PC-3 (cell line): ENCODE data around the gene FRAT1. TPM values are rescaled to one million over a fixed set of nuclear protein-coding genes. Genes with fewer than 3 reads are reported as not detected.

Source experiments
- ATAC-seq: fragments of 200-7000 bp; cut with Tn5 transposase; 2 replicates; pipeline ENCODE4 v1.9.1; 2020; ENCODE audit warnings: mild to moderate bottlenecking, moderate library complexity
- BruUV-seq: library from RNA; stranded (reverse); fragments of 400-500 nt; replicated peaks from 2 replicates; lab custom pipeline; 2021; lab: Mats Ljungman, UMichigan
- CTCF ChIA-PET: fragments of 300-600 bp; sonication (Branson Sonifier 250); formaldehyde crosslinking; loops from one replicate; lab custom pipeline; 2022; ENCODE audit warnings: antibody characterized with exemption; lab: Charles Lee
- POLR2A ChIA-PET: fragments of 300-600 bp; sonication (Branson Sonifier 250); formaldehyde crosslinking; loops from one replicate; lab custom pipeline; 2022; ENCODE audit warnings: antibody characterized with exemption; ENCODE audit not compliant: unreplicated experiment; lab: Charles Lee
- DNase-seq: peaks from one replicate; pipeline ENCODE4 v3.0.0-alpha.2; 2015
- H2AFZ ChIP-seq: fragments of 300-600 bp; sonication (generic); 2 replicates; pipeline ENCODE4 v1.6.0; 2016; ENCODE audit warnings: antibody characterized with exemption, low read length
- H3F3A ChIP-seq: fragments of 300-600 bp; sonication (generic); one replicate; pipeline ENCODE4 v1.6.0; 2017; ENCODE audit warnings: antibody characterized with exemption, low read length, control low read depth, mild to moderate bottlenecking; ENCODE audit not compliant: unreplicated experiment
- H3K27ac ChIP-seq: fragments of 300-600 bp; sonication (generic); 2 replicates; pipeline ENCODE4 v1.5.1; 2016; ENCODE audit warnings: mild to moderate bottlenecking, low read length
- H3K27me3 ChIP-seq: fragments of 300-600 bp; sonication (generic); 2 replicates; pipeline ENCODE4 v1.6.1; 2016; ENCODE audit warnings: low read length, mixed read lengths
- H3K36me3 ChIP-seq: fragments of 300-600 bp; sonication (generic); 2 replicates; pipeline ENCODE4 v1.6.1; 2016; ENCODE audit warnings: low read depth, mixed run types, low read length, mixed read lengths
- H3K4me1 ChIP-seq: fragments of 300-600 bp; sonication (generic); 2 replicates; pipeline ENCODE4 v1.5.1; 2016; ENCODE audit warnings: low read length; ENCODE audit not compliant: insufficient read depth
- H3K4me2 ChIP-seq: fragments of 300-600 bp; sonication (generic); 2 replicates; pipeline ENCODE4 v1.6.0; 2016; ENCODE audit warnings: low read length
- H3K4me3 ChIP-seq: fragments of 300-600 bp; sonication (generic); 2 replicates; pipeline ENCODE4 v1.5.1; 2016; ENCODE audit warnings: mild to moderate bottlenecking, low read length, mixed read lengths
- H3K79me2 ChIP-seq: fragments of 300-600 bp; sonication (generic); 2 replicates; pipeline ENCODE4 v1.6.1; 2017; ENCODE audit warnings: low read length, mixed read lengths
- H3K9ac ChIP-seq: fragments of 300-600 bp; sonication (generic); 2 replicates; pipeline ENCODE4 v1.6.0; 2016; ENCODE audit warnings: mild to moderate bottlenecking, low read length
- H3K9me2 ChIP-seq: fragments of 300-600 bp; sonication (generic); replicated peaks from 2 replicates; pipeline ENCODE4 v1.6.1; 2016; ENCODE audit warnings: mixed run types, low read length, mixed read lengths
- H3K9me3 ChIP-seq: fragments of 300-600 bp; sonication (generic); 2 replicates; pipeline ENCODE4 v1.6.1; 2016; ENCODE audit warnings: low read length, mixed read lengths
- H4K20me1 ChIP-seq: fragments of 300-600 bp; sonication (generic); 2 replicates; pipeline ENCODE4 v1.6.1; 2016; ENCODE audit warnings: low read length, mixed read lengths
- EZH2 ChIP-seq: fragments of 300-600 bp; sonication (generic); IDR thresholded peaks from one replicate; pipeline ENCODE4 v1.6.1; 2017; ENCODE audit warnings: antibody characterized with exemption, mild to moderate bottlenecking, low read length; ENCODE audit not compliant: unreplicated experiment
- EZH2phosphoT487 ChIP-seq: fragments of 300-600 bp; sonication (generic); IDR thresholded peaks from 2 replicates; pipeline ENCODE4 v1.6.1; 2018; ENCODE audit warnings: mild to moderate bottlenecking, antibody characterized with exemption, low read length, borderline replicate concordance
- intact Hi-C: fragments of 100-400 bp; cut with micrococcal nuclease; formaldehyde crosslinking; loops from 2 replicates; pipeline ENCODE4 v1.9.0; 2023
- total RNA-seq: library from RNA; depleted of rRNA; stranded (reverse); fragments of >200 nt; gene quantifications from 2 replicates; pipeline ENCODE4 v1.2.3, GENCODE V29; 2014
- TF ChIP-seq, protein P1 (sequence below): fragments of 300-600 bp; sonication (generic); conservative IDR thresholded peaks from 2 replicates; pipeline ENCODE4 v1.5.1; 2017; ENCODE audit warnings: antibody characterized with exemption, low read depth, mild to moderate bottlenecking, low read length

Gene FRAT1
- total RNA-seq, 1 experiment from 2014 or later, result 4.1 TPM

DNA sequence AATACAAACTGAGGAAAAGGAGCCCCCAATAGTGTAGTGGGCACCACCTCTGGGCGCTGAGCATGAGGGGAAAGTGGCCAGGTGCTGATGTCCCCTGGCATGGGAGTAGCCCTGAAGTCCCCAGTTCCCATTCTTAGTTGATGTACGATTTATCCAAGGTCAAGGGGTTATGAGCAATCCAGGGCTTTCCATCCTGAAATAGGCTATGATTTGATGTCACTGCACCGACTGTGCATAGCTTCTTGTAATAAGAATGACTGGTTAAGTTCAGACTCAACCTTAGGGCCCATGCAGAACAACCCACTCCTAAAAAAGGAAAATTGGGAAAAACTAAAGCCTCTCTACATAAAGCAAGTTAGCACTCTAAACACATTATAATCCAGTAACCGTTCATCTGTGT, 4.4 kb downstream of the FRAT1 start:
- Histone ChIP-seq H3K27me3 (no peaks in the 10 kb centered on the region), H2AFZ (no peak overlapping the region), H3K27ac (no peak overlapping the region), H3K9ac (no peak overlapping the region), H3K4me2 (no peak overlapping the region), H3K9me3 (no peaks in the 10 kb centered on the region), H3K4me3 (no peak overlapping the region), H3F3A (no peaks in the 10 kb centered on the region), H3K9me2 (no peaks in the 10 kb centered on the region), H3K36me3 (no peaks in the 10 kb centered on the region), H4K20me1 (no peaks in the 10 kb centered on the region), H3K4me1 (peaks cover 19% of the 10 kb centered on the region), H3K79me2 (no peaks in the 10 kb centered on the region)
- TF ChIP-seq, protein P1, sequence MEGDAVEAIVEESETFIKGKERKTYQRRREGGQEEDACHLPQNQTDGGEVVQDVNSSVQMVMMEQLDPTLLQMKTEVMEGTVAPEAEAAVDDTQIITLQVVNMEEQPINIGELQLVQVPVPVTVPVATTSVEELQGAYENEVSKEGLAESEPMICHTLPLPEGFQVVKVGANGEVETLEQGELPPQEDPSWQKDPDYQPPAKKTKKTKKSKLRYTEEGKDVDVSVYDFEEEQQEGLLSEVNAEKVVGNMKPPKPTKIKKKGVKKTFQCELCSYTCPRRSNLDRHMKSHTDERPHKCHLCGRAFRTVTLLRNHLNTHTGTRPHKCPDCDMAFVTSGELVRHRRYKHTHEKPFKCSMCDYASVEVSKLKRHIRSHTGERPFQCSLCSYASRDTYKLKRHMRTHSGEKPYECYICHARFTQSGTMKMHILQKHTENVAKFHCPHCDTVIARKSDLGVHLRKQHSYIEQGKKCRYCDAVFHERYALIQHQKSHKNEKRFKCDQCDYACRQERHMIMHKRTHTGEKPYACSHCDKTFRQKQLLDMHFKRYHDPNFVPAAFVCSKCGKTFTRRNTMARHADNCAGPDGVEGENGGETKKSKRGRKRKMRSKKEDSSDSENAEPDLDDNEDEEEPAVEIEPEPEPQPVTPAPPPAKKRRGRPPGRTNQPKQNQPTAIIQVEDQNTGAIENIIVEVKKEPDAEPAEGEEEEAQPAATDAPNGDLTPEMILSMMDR, result no peak
- TF ChIP-seq EZH2 (no peak), EZH2phosphoT487 (no peak)
- DNase-seq (no peak), ATAC-seq (no peak)
- ChIA-PET CTCF (no interaction called here), POLR2A (no interaction called here)
- intact Hi-C loops, result no loop called here
- no TSS peak for BruUV-seq

DNA sequence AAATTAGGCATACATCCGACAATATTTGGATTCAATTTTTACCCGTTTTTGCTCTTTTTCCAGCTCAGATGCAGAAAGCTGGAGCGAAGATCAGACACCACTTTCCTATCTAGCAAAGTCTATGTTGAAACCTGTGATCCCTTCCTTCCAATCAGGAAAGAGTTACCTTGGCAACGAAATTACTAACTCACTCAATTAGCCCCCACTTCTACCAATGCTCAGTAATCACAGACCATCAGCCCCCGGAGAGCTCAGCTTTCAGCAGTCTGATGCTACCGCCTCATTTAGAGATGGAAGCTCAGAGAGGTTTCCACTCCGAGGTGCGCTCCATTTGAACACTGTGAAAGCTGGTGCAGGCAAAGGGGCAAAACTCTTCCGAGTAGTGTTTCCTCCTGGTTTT, 6.7 kb downstream of the FRAT1 start:
- H3K4me1 ChIP-seq, result peaks cover 23% of the 10 kb centered on the region
- POLR2A ChIA-PET, result no interaction called here

More for the DNA sequence above, 6.7 kb downstream of the FRAT1 start:
- CTCF ChIA-PET, result no interaction called here
- Histone ChIP-seq H3K9ac (no peak overlapping the region), H3K27ac (no peak overlapping the region), H2AFZ (no peak overlapping the region), H3K36me3 (no peaks in the 10 kb centered on the region), H3K4me2 (no peak overlapping the region), H3K9me3 (no peaks in the 10 kb centered on the region), H3K4me3 (no peak overlapping the region), H3F3A (no peaks in the 10 kb centered on the region), H3K79me2 (peaks cover 12% of the 10 kb centered on the region; the same call in 1 of the 2 replicates), H3K27me3 (no peaks in the 10 kb centered on the region), H4K20me1 (no peaks in the 10 kb centered on the region), H3K9me2 (no peaks in the 10 kb centered on the region)
- no TSS peak for BruUV-seq
- intact Hi-C loops, result no loop called here
- no peak for DNase-seq
- TF ChIP-seq EZH2phosphoT487 (no peak), EZH2 (no peak)
- TF ChIP-seq, protein P1, result no peak
- no peak for ATAC-seq
